Measurements from ENCODE around the gene SNX8.

Gene SNX8

GRCh38 chr7:2219136-2219535, 95.1 kb downstream of the SNX8 start:
- Histone ChIP-seq H3K79me2 (ENCODE audit: control insufficient read depth, low read length) (peaks cover 28% of the 10 kb centered on the region), H3K27me3 (ENCODE audit: control insufficient read depth, low read length) (no peaks in the 10 kb centered on the region), H3K9me2 (replicated peaks; ENCODE audit: control insufficient read depth, low read length) (no peaks in the 10 kb centered on the region), H3K36me3 (ENCODE audit: control insufficient read depth, low read length) (peaks cover 91% of the 10 kb centered on the region), H3K4me2 (ENCODE audit: low read length) (no peak overlapping the region), H3K27ac (ENCODE audit: low read depth, low read length) (no peak overlapping the region), H3K4me1 (ENCODE audit: control insufficient read depth, low read length) (no peaks in the 10 kb centered on the region), H3K9me3 (ENCODE audit: control insufficient read depth, insufficient read depth, low read length) (no peaks in the 10 kb centered on the region), H4K20me1 (ENCODE audit: control insufficient read depth, insufficient read depth, low read depth, low read length) (no peaks in the 10 kb centered on the region; the same call in 1 of the 2 replicates), H3K4me3 (ENCODE audit: low read length) (no peak overlapping the region), H3F3A (ENCODE audit: control insufficient read depth, insufficient read depth) (no peaks in the 10 kb centered on the region)
- TF ChIP-seq EZH2phosphoT487 (IDR thresholded peaks at IDR 0.05; ENCODE audit: borderline replicate concordance, low read length) = no peak
- no peak for TF ChIP-seq CTCF (IDR thresholded peaks at IDR 0.05; ENCODE audit: low read depth, low read length, poor library complexity, severe bottlenecking)

GRCh38 chr7:2218444-2218785, 95.8 kb downstream of the SNX8 start:
- Histone ChIP-seq H3K4me3 (ENCODE audit: low read length) (no peak overlapping the region), H3K79me2 (ENCODE audit: control insufficient read depth, low read length) (peaks cover 23% of the 10 kb centered on the region), H3F3A (ENCODE audit: control insufficient read depth, insufficient read depth) (no peaks in the 10 kb centered on the region), H3K4me1 (ENCODE audit: control insufficient read depth, low read length) (no peaks in the 10 kb centered on the region), H3K27me3 (ENCODE audit: control insufficient read depth, low read length) (no peaks in the 10 kb centered on the region), H4K20me1 (ENCODE audit: control insufficient read depth, insufficient read depth, low read depth, low read length) (no peaks in the 10 kb centered on the region; the same call in 1 of the 2 replicates), H3K27ac (ENCODE audit: low read depth, low read length) (no peak overlapping the region), H3K9me3 (ENCODE audit: control insufficient read depth, insufficient read depth, low read length) (no peaks in the 10 kb centered on the region), H3K36me3 (ENCODE audit: control insufficient read depth, low read length) (peaks cover 92% of the 10 kb centered on the region), H3K9me2 (replicated peaks; ENCODE audit: control insufficient read depth, low read length) (no peaks in the 10 kb centered on the region), H3K4me2 (ENCODE audit: low read length) (no peak overlapping the region)
- TF ChIP-seq CTCF (IDR thresholded peaks at IDR 0.05; ENCODE audit: low read depth, low read length, poor library complexity, severe bottlenecking) (no peak), EZH2phosphoT487 (IDR thresholded peaks at IDR 0.05; ENCODE audit: borderline replicate concordance, low read length) (no peak)

GRCh38 chr7:2217716-2218443, 96.4 kb downstream of the SNX8 start:
- Histone ChIP-seq H3F3A (ENCODE audit: control insufficient read depth, insufficient read depth) (no peaks in the 10 kb centered on the region), H3K36me3 (ENCODE audit: control insufficient read depth, low read length) (peaks cover 92% of the 10 kb centered on the region), H3K9me3 (ENCODE audit: control insufficient read depth, insufficient read depth, low read length) (no peaks in the 10 kb centered on the region), H3K4me1 (ENCODE audit: control insufficient read depth, low read length) (no peaks in the 10 kb centered on the region), H3K4me3 (ENCODE audit: low read length) (no peak overlapping the region), H3K27me3 (ENCODE audit: control insufficient read depth, low read length) (no peaks in the 10 kb centered on the region), H3K79me2 (ENCODE audit: control insufficient read depth, low read length) (peaks cover 19% of the 10 kb centered on the region), H4K20me1 (ENCODE audit: control insufficient read depth, insufficient read depth, low read depth, low read length) (no peaks in the 10 kb centered on the region; the same call in 1 of the 2 replicates), H3K27ac (ENCODE audit: low read depth, low read length) (no peak overlapping the region), H3K9me2 (replicated peaks; ENCODE audit: control insufficient read depth, low read length) (no peaks in the 10 kb centered on the region), H3K4me2 (ENCODE audit: low read length) (no peak overlapping the region)
- TF ChIP-seq EZH2phosphoT487 (IDR thresholded peaks at IDR 0.05; ENCODE audit: borderline replicate concordance, low read length) (no peak), CTCF (IDR thresholded peaks at IDR 0.05; ENCODE audit: low read depth, low read length, poor library complexity, severe bottlenecking) (no peak)
